HG03457 (cell line): Measurements from ENCODE around the gene BRSK2.

Source experiments
- ATAC-seq: cut with Tn5 transposase; IDR thresholded peaks from one replicate; pipeline ENCODE4 v1.9.1; 2021; ENCODE audit warnings: moderate number of reproducible peaks; ENCODE audit not compliant: unreplicated experiment

The BRSK2 gene

GRCh38 chr11:1479006-1479677 is 89.4 kb downstream of the BRSK2 start:
- no peak for ATAC-seq

- ATAC-seq: no peak
Measured at GRCh38 chr11:1479678-1480118, 90.0 kb downstream of the BRSK2 start.

DNA sequence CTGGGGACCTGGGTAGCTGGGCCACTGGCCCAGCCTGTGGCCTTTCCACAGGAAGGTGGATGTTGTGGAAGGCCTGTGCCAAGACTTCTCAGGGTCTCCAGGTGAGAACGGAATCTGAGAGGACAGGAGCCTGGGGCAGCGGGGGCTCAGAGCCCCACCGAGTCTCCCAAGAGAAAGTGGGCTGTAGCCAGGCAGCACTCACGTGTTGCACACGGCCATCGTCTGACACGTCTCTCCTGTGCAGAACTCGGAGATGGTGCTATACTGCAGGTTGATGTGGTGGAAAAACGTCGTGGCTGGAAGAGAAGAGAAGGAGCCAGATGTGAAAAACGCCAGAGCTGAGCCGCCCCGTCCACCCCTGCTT is 90.4 kb downstream of the BRSK2 start:
- no peak for ATAC-seq

- no peak for ATAC-seq
Measured at GRCh38 chr11:1480555-1481482, 91.1 kb downstream of the BRSK2 start.

- no peak for ATAC-seq
Measured at GRCh38 chr11:1481483-1481825, 91.7 kb downstream of the BRSK2 start.

DNA sequence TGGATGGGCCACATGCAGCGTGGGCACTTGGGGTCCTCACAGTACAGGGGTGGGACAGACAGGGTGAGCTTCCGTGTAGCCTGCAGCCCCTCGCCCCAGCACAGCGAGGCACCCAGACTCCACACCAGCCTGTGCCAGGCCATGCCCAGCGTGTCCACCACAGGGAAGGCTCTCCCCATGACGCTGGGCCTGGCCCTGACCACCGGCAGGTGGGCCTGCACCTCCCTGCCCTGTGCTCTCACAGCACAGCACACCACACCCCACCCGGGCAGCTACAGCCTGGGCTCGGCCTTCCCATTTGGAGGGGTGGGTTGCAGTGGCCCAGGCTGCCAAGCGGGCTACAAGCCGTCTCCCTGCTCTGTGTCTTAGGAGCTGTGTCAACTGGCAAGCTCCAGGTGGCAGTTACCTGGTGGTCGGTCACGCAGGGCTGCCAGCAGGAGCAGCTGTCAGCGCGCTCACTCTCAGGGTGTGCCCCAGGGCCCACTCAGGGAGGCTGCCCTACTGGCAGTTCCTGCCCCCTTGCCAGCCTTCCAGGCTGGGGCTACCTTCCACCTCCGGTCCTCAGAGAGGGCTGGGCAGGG is 92.2 kb downstream of the BRSK2 start:
- no peak for ATAC-seq

- no peak for ATAC-seq
Measured at GRCh38 chr11:1482581-1483444, 93.1 kb downstream of the BRSK2 start.

DNA sequence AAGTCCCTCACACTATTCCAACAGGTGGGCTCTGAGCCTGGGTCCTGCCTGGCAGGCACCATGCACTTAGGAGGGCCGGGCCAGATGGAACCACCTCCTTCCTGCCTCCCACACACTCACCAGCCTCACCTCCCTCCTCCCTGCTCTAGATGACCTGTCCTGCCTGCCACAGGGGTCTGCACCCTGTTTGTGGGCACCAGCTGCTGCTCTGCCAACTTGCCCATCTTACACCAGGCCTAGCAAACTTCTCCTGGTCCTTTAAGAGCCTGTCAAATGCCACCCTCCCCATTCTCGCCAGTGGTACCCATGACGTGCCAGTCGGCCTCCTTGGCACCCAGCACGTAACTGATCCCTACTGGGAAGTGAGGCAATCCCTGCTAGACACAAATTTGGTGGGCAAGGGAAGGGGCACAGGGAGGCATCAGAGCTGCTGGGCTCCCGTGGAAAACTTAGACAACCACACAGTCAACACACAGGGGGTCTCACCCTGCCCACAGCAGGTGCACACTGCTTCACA is 93.8 kb downstream of the BRSK2 start:
- no peak for ATAC-seq

GRCh38 chr11:1484061-1484671 is 94.4 kb downstream of the BRSK2 start:
- ATAC-seq: no peak

- ATAC-seq: no peak
Measured at GRCh38 chr11:1484695-1485503, 95.2 kb downstream of the BRSK2 start.

GRCh38 chr11:1485504-1485885 is 95.8 kb downstream of the BRSK2 start:
- no peak for ATAC-seq

GRCh38 chr11:1486054-1486825 is 96.5 kb downstream of the BRSK2 start, which contains the start of gene MOB2:
TSS of gene MOB2 (minus strand) at chr11:1486779. CDS start at chr11:1486556, 223 bp downstream.
- ATAC-seq: no peak

DNA sequence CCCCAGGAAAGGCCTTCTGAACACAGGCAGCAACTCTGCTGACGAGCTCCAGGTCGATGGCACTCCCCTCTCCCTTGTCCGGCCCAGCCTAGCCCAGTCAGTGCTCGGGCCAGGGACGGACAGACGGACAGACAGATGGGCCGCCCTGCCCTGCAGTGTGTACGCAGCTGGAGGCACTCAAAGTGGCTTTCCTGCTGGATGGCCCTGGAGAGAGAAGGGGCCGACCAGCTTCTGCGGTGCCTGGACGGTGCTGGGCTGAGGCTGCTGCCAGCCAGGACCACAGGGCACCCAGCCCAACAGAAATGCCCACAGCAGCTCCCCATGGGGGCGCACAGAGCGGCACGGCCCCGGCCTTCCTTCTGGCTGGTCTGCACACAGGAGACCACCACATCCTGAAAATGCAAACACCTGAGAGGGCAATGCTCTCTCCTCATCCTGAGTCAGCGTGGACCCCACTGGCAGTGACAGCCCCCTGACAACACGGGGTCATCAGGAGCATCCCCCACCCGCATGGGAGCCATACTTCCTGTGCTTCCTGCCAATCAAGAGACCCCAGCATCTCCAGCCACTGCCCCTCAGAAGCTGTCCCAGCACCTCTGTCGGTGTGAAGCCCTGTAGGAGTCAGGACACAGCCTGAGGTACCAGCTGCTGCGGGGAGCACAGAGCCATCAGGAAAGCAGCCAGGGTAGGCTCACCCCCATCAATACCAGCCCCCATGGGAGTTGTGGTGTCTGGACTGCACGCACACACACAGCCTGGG is 97.5 kb downstream of the BRSK2 start:
- no peak for ATAC-seq

DNA sequence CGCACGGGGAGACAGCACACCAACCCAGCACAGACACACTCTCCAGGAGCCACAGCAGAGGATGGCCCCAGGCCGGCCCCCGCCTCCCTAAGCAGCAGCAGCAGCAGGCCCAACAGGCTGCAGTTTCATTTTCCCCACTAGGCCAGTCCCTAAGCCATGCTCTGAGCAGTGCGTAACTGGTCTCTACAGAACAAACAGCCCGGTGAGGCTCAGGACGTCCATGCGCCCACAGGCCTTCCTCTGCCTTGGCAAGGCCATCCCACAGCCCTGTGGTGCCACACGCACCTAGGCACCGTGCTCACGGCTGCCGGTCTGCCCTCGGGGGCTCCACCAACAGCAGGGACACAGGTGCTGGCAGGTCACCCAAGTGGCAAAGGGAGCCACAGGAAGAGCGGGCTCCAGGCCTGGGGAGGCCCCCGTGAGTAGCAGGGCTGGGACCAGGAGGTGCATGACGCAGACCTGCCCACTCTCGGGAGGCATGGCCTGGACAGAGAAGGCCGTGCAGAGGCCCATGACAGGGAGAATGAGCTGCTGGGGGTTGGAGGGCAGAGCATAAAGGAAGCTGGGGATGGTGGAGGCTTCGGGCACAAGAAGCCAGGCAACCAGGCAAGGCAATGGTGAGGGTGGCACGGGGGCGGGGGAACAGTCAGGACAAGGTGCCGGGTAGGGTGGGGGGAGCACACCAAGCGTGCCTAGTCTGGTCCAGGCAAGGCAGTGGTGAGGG is 98.3 kb downstream of the BRSK2 start:
- ATAC-seq: no peak

DNA sequence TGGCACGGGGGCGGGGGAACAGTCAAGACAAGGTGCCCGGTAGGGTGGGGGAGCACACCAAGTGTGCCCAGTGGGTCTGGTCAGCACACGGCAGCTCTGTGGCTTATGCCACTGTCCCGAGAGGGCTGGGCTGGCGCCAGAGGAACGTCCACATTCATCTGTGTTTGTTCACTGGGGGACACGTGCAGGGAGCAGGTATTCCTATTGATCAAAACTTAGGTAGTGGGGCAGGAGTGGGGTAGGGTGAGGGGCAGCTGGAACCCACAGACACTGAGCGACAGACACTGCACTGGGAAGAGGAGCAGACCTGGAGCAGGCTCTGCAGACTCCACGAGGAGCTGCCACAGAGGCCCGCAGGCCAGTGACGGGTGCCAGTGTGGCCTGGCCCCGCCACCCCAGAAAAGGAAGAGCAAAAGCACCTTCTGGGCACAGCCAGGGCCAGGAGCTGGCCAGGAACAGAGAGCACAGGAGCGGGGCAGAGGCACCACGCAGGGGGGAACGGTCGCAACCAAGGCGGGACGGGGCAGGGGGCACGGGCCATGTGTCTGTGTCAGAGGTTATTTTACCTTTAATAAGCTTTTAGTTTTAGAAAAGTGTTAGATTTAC is 98.9 kb downstream of the BRSK2 start:
- no peak for ATAC-seq

DNA sequence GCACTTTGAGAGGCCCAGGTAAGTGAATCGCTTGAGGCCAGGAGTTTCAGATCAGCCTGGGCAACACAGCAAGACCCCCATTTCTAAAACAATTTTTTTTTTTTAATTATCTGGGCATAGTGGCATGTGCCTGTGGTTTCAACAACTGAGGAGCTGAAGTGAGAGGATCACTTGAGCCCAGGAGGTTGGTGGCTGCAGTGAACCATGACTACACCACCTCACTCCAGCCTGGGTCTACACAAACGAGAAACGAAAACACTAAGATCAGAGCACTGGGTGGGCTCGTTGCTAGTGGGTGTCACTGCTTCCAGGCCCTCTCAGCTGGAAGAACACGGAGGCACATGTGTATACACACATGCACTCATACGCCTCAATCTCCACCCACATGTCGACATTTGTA is 100.9 kb downstream of the BRSK2 start:
- ATAC-seq: no peak

DNA sequence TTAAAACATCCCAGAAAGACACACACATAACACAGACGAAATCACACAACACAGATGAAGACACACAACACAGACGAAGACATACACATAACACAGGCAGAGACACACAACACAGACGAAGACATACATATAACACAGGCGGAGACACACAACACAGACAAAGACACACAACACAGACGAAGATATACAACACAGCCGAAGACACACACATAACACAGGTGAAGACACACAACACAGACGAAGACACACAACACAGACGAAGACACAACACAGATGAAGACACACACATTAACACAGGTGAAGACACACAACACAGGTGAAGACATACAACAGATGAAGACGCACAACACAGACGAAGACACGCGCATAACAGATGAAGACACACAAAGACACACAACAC is 101.6 kb downstream of the BRSK2 start:
- ATAC-seq: no peak
